Peyer's patch (tissue), 4 donors: Measurements from ENCODE around the gene SYTL2.

ENCODE experiments used
- POLR2A ChIP-seq, 2 donors: fragments of 450-650 bp; IDR thresholded peaks; one replicate each; pipeline ENCODE4 v1.5.1; 2017; ENCODE audit warnings: antibody characterized with exemption in 2 of 2, mild to moderate bottlenecking in 2 of 2, moderate library complexity in 2 of 2
- TF ChIP-seq, protein P1 (sequence below), 6 experiments: fragments of 450-650 bp in 4 of 6; fragments of 200-600 bp in 2 of 6; sonication (generic) in 1 of 6; IDR thresholded peaks; one replicate each; pipeline ENCODE4 v1.5.1; 2017 to 2019; ENCODE audit warnings: antibody characterized with exemption in 6 of 6, mild to moderate bottlenecking in 3 of 6, moderate library complexity in 1 of 6

DNA sequence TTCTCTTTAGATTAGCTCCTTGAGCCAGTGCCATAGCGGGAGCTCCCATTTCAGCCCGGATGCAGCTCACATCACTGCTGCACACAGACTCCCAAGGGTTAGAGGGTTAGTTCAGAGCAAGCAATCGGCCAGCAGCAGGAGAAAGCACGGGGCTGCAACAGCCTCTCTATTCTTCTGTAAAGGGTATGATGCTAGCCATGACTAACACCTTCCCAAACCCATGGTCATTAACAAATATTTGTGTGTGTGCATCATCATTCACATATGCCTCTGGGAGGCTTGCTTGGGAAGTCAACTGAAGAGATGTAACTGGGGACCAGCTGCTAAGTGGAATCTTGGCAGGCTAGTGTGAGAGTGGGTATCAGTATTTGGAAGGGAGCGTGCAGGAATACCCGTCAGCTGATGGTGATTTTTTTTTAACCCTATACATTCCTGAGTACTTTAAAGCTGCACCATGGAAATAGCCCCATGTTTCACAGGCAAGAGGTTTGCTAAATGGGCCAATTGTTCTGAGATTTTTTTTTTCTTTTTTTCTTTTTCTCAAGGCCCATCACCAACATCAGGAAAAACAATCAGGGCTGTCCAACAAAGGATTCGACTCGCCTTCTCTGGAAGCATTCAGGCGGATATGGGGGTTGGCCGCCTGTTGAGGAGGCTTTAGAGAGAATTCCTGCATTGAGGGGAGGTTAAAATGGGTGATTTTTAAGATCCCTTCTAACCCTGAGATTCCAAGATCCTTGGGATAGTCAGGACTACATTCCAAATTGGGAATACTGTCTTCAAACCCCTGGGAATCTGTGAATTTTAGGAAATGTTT, 91.7 kb downstream of the SYTL2 start:
- TF ChIP-seq, protein P1, sequence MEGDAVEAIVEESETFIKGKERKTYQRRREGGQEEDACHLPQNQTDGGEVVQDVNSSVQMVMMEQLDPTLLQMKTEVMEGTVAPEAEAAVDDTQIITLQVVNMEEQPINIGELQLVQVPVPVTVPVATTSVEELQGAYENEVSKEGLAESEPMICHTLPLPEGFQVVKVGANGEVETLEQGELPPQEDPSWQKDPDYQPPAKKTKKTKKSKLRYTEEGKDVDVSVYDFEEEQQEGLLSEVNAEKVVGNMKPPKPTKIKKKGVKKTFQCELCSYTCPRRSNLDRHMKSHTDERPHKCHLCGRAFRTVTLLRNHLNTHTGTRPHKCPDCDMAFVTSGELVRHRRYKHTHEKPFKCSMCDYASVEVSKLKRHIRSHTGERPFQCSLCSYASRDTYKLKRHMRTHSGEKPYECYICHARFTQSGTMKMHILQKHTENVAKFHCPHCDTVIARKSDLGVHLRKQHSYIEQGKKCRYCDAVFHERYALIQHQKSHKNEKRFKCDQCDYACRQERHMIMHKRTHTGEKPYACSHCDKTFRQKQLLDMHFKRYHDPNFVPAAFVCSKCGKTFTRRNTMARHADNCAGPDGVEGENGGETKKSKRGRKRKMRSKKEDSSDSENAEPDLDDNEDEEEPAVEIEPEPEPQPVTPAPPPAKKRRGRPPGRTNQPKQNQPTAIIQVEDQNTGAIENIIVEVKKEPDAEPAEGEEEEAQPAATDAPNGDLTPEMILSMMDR (IDR thresholded peaks at IDR 0.05) = no peak
- TF ChIP-seq POLR2A (IDR thresholded peaks at IDR 0.05) = no peak
